ENCODE results near the gene TMEM208. TPM values are rescaled to one million over a fixed set of nuclear protein-coding genes. Genes with fewer than 3 reads are reported as not detected.
A peak's percentile ranks its signal among the peaks of the same experiment; 100 is the strongest.

Gene TMEM208
- total RNA-seq, 6 experiments from 2014 or later, result 50.9 to 67.8 (median 58.4) TPM

DNA sequence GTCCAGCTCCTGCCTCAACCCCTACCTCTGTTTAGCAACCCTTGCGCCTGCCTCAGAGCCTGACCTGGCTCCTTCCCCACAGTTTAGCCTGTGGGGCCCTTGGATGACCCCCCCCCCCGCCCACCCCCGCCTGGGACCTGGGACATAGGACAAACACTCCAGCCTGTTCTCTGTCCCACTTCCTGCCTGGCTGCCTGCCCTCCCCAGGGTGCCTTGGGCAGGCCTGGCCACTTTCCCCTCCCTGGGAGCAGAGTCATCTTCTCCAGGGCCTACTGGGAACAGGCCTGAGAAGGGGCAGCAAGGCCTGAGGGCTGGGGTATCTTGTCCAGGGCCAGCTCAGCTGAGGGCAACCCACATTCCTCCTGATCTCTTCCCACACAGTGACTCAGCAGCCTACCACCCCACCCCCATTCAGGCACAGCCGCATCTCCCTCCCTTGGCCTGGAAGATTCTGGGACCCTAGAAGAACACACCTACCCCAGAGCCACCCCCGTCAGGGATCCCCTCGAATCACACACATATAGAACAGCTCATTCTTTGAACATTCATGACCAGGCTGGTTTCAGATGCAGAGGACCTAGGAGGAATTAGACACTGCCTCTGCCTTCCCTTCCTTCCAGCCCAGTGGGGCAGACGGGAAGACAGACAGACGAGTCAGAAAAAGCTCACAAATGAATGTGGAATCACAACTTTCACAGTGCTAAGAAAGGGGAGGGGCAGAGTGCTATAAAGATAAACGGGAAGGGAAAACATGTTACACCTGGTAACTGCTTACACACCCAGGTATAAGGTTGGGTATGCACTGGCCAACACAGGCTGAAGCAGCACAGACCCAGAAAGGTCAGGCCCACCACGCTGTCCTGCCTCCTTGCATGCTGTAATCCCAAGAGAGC is 14.3 kb downstream of the TMEM208 start:
- peaks cover 23% of the 10 kb centered on the region for H3K36me3 Mint-ChIP-seq (ENCODE audit: low read depth)
- H3K4me1 Mint-ChIP-seq (ENCODE audit: low read depth), result peaks cover 56% of the 10 kb centered on the region
- DNase-seq, result peak; percentile 93
- peak overlapping the region; percentile 99 for H3K27ac Mint-ChIP-seq
- H3K9me3 Mint-ChIP-seq, result no peaks in the 10 kb centered on the region
- H3K27me3 Mint-ChIP-seq (ENCODE audit: insufficient read depth), result peaks cover 6% of the 10 kb centered on the region
- peak overlapping the region; percentile 58 for H3K4me3 Mint-ChIP-seq
- TF ChIP-seq, protein P1, sequence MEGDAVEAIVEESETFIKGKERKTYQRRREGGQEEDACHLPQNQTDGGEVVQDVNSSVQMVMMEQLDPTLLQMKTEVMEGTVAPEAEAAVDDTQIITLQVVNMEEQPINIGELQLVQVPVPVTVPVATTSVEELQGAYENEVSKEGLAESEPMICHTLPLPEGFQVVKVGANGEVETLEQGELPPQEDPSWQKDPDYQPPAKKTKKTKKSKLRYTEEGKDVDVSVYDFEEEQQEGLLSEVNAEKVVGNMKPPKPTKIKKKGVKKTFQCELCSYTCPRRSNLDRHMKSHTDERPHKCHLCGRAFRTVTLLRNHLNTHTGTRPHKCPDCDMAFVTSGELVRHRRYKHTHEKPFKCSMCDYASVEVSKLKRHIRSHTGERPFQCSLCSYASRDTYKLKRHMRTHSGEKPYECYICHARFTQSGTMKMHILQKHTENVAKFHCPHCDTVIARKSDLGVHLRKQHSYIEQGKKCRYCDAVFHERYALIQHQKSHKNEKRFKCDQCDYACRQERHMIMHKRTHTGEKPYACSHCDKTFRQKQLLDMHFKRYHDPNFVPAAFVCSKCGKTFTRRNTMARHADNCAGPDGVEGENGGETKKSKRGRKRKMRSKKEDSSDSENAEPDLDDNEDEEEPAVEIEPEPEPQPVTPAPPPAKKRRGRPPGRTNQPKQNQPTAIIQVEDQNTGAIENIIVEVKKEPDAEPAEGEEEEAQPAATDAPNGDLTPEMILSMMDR (IDR thresholded peaks at IDR 0.05), result no peak

DNA sequence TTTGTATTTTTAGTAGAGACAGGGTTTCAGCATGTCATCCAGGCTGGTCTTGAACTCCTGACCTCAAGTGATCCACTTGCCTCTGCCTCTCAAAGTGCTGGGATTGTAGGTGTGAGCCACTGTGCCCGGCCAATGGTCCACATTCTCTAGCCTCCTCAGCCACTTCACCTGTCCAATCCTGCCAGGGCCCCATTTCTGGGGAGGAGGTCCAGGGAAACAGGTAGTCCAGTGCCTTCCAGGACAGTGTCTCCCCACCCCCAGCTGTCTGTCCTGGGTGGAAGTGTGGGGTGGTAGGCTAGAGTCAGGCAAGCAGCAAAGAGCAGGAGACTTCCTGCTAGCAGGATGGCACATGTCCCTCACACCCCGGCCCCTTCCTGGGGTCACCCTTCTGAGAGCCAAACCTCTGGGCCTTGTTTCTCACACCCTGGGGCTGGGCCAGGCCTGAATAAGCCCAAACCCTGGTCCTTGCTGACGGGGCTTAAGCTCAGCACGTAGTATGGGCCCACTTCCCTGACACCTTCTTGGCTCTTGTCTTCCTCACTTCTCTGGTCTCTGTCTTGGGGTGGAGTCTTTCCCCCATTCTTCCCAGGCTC is 15.3 kb downstream of the TMEM208 start:
- peak overlapping the region; percentile 36 for H3K4me3 Mint-ChIP-seq
- H3K4me1 Mint-ChIP-seq (ENCODE audit: low read depth), result peaks cover 56% of the 10 kb centered on the region
- no peaks in the 10 kb centered on the region for H3K9me3 Mint-ChIP-seq
- H3K27ac Mint-ChIP-seq, result peak overlapping the region; percentile 99
- TF ChIP-seq, protein P1 (IDR thresholded peaks at IDR 0.05), result no peak
- H3K27me3 Mint-ChIP-seq (ENCODE audit: insufficient read depth), result peaks cover 6% of the 10 kb centered on the region
- DNase-seq, result no peak
- H3K36me3 Mint-ChIP-seq (ENCODE audit: low read depth), result peaks cover 15% of the 10 kb centered on the region

DNA sequence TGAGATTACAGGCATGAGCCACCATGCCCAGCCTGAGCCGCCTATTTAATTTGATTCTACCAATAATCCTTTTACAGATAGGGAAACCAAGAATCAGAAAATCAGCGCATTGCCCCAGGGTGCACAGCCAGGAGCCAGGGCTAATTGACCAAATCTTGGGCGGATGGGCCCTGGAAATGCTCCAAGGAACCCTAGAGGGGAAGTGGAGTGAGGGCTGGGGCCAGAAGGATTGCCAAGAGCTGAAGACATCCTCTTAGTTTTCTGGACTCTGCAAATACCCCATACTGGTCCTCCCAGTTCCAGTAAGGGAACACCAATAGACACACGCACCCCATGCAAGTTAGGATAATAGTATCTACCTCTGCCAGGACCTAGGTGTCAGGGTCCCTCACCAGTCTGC is 16.6 kb downstream of the TMEM208 start:
- no peak for DNase-seq
- Mint-ChIP-seq H3K9me3 (no peaks in the 10 kb centered on the region), H3K4me3 (peak overlapping the region; percentile 20; the same call in 1 of the 2 replicates), H3K4me1 (ENCODE audit: low read depth) (peaks cover 67% of the 10 kb centered on the region), H3K27me3 (ENCODE audit: insufficient read depth) (peaks cover 3% of the 10 kb centered on the region), H3K27ac (peak overlapping the region; percentile 97), H3K36me3 (ENCODE audit: low read depth) (peaks cover 3% of the 10 kb centered on the region; the same call in 1 of the 2 replicates)
- TF ChIP-seq, protein P1 (IDR thresholded peaks at IDR 0.05), result no peak

DNA sequence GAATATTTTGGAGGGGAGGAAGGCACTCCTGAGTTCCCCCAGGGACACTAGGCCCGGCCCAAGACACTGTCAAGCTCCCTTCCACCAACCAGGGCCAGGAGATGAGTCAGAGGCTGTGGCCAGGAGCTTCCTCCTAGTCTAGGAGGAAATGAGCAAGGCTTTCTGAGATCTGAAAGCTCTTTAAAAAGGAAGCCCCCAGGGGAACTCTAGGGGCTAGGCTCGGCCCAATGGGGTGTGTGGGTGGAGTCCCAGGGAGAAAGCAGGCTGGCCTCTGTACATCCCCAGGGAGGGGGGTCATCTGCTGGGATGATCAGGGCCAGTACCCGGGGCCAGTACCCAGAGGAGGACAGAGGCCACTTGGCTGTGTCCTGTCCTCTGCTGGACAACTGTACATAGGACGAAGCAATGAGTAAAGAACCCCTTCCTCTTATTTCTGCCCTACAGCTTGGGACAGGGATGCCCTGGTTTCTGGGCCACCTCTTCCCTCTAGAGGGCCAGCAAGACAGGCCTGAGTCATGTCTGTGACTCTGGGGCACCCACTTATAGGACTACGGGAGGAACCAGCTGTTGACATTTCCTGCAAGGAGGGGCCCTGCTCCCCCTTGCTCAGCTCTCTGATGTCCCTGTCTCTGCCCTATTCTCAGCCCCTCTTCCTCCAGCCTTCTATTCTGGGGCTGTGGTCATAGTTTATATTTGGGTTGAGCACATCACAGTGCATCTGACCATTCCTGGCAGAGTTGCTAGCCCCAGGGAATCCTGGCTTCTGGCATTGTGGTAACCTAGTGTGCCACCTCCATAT is 17.7 kb downstream of the TMEM208 start:
- DNase-seq, result peak; percentile 94
- peaks cover 70% of the 10 kb centered on the region for H3K4me1 Mint-ChIP-seq (ENCODE audit: low read depth)

DNA sequence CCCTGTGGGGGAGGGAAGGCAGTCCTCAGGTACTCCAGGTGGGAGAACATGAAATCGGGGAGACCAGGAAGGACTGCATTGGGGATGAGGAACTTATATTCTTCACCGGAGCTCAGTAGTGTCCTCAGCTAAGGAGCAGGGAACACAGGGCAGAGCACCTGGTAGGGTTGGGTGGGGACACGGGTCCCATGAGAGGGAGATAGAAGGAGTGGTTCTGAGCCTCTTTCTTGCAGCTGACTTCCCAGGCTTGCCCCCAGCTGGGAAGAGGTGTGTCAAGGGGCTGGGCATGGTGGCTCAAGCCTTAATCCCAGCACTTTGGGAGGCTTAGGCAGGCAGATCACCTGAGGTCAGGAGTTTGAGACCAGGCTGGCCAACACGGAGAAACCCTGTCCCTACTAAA is 18.3 kb downstream of the TMEM208 start:
- Mint-ChIP-seq H3K27ac (peak overlapping the region; percentile 97), H3K27me3 (ENCODE audit: insufficient read depth) (peaks cover 2% of the 10 kb centered on the region), H3K4me3 (peak overlapping the region; percentile 89), H3K9me3 (no peaks in the 10 kb centered on the region), H3K36me3 (ENCODE audit: low read depth) (no peaks in the 10 kb centered on the region; the same call in 1 of the 2 replicates), H3K4me1 (ENCODE audit: low read depth) (peaks cover 70% of the 10 kb centered on the region)
- TF ChIP-seq, protein P1 (IDR thresholded peaks at IDR 0.05), result no peak
- DNase-seq, result no peak

More for the DNA sequence above, 17.7 kb downstream of the TMEM208 start:
- no peaks in the 10 kb centered on the region for H3K9me3 Mint-ChIP-seq
- H3K27me3 Mint-ChIP-seq (ENCODE audit: insufficient read depth), result peaks cover 2% of the 10 kb centered on the region
- TF ChIP-seq, protein P1 (IDR thresholded peaks at IDR 0.05), result 0 out of 2 replicates have a peak, but pooled peaks have one; percentile 32
- H3K36me3 Mint-ChIP-seq (ENCODE audit: low read depth), result no peaks in the 10 kb centered on the region; the same call in 1 of the 2 replicates
- H3K27ac Mint-ChIP-seq, result peak overlapping the region; percentile 97
- peak overlapping the region; percentile 89 for H3K4me3 Mint-ChIP-seq

Data from HFFc6 (cell line).